Lower leg skin (tissue), 3 donors: ENCODE results near the gene LAIR2.

Experiments
- POLR2A ChIP-seq, 2 donors: fragments of 450-650 bp; IDR thresholded peaks; one replicate each; pipeline ENCODE4 v1.6.1; 2016 to 2017; ENCODE audit warnings: antibody characterized with exemption in 2 of 2, mild to moderate bottlenecking in 1 of 2, moderate library complexity in 1 of 2
- TF ChIP-seq, protein P1 (sequence below), 3 donors: fragments of 450-650 bp; IDR thresholded peaks; one replicate each; pipeline ENCODE4 v1.5.1; 2016; ENCODE audit warnings: antibody characterized with exemption in 3 of 3, mild to moderate bottlenecking in 3 of 3, moderate library complexity in 2 of 3

DNA sequence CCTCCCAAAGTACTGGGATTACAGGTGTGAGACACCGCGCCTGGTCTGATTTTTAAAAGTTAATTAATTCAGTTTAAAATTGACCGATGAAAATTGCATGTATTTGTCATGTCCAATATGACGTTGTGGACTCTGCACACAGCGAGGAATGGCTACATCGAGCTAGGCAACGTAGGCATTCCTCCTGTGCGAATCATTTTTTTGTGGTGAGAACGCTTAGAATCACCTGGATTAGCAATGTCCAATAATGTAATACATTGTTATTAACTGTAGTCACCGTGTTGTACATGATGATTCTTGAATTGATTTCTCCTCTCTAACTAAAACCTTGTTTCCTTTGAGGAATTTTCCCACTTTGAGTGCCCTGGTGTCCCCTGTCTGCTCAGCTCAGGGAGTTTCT is 3.4 kb downstream of the LAIR2 start:
- TF ChIP-seq POLR2A (IDR thresholded peaks at IDR 0.05) = no peak
- TF ChIP-seq, protein P1, sequence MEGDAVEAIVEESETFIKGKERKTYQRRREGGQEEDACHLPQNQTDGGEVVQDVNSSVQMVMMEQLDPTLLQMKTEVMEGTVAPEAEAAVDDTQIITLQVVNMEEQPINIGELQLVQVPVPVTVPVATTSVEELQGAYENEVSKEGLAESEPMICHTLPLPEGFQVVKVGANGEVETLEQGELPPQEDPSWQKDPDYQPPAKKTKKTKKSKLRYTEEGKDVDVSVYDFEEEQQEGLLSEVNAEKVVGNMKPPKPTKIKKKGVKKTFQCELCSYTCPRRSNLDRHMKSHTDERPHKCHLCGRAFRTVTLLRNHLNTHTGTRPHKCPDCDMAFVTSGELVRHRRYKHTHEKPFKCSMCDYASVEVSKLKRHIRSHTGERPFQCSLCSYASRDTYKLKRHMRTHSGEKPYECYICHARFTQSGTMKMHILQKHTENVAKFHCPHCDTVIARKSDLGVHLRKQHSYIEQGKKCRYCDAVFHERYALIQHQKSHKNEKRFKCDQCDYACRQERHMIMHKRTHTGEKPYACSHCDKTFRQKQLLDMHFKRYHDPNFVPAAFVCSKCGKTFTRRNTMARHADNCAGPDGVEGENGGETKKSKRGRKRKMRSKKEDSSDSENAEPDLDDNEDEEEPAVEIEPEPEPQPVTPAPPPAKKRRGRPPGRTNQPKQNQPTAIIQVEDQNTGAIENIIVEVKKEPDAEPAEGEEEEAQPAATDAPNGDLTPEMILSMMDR (IDR thresholded peaks at IDR 0.05) = no peak
